Non-pigmented ciliary epithelial cell (primary cell): ENCODE measurements around the gene USP34.
"Not testable (repeated sequence)": the region's sequence is repeated elsewhere in the genome, so short reads cannot be mapped to it uniquely, and the experiment has no call there.

Experiments
- DNase-seq: peaks from one replicate; pipeline ENCODE4 v3.0.0-alpha.2; 2010; ENCODE audit warnings: low read depth

The USP34 gene

GRCh38 chr2:61249521-61250071, 221.3 kb downstream of the USP34 start:
- DNase-seq: no peak

- no peak for DNase-seq
Observed at GRCh38 chr2:61247204-61247812, 223.6 kb downstream of the USP34 start.

GRCh38 chr2:61244694-61245093, 226.2 kb downstream of the USP34 start:
- DNase-seq: no peak

- no peak for DNase-seq
Observed at GRCh38 chr2:61241266-61241665, 229.6 kb downstream of the USP34 start.

- no peak for DNase-seq
Observed at GRCh38 chr2:61238219-61239012, 232.5 kb downstream of the USP34 start.

GRCh38 chr2:61235716-61236115, 235.2 kb downstream of the USP34 start:
- DNase-seq: no peak

GRCh38 chr2:61233581-61233980, 237.3 kb downstream of the USP34 start:
- no peak for DNase-seq

- DNase-seq: no peak
Observed at GRCh38 chr2:61229936-61230335, 241.0 kb downstream of the USP34 start.

- no peak for DNase-seq
Observed at GRCh38 chr2:61222567-61222966, 248.3 kb downstream of the USP34 start.

- no peak for DNase-seq
Observed at GRCh38 chr2:61221819-61222218, 249.1 kb downstream of the USP34 start.

- peak; percentile 55 for DNase-seq
Observed at GRCh38 chr2:61220768-61221167, 250.1 kb downstream of the USP34 start.

- no peak for DNase-seq
Observed at GRCh38 chr2:61218817-61219170, 252.1 kb downstream of the USP34 start.

GRCh38 chr2:61218076-61218816, 252.6 kb downstream of the USP34 start:
- no peak for DNase-seq

GRCh38 chr2:61214171-61214570, 256.7 kb downstream of the USP34 start:
- no peak for DNase-seq

- peak; percentile 45 for DNase-seq
Observed at GRCh38 chr2:61210332-61210981, 260.4 kb downstream of the USP34 start.

GRCh38 chr2:61205132-61205531, 265.8 kb downstream of the USP34 start:
- DNase-seq: no peak

- no peak for DNase-seq
Observed at GRCh38 chr2:61196671-61197070, 274.2 kb downstream of the USP34 start.

GRCh38 chr2:61194646-61195045, 276.2 kb downstream of the USP34 start:
- DNase-seq: not testable (repeated sequence)

- no peak for DNase-seq
Observed at GRCh38 chr2:61193670-61194561, 277.0 kb downstream of the USP34 start.

GRCh38 chr2:61187085-61187484, 283.8 kb downstream of the USP34 start:
- no peak for DNase-seq

- no peak for DNase-seq
Observed at GRCh38 chr2:61185231-61185728, 285.6 kb downstream of the USP34 start.
